Activated CD8-positive, alpha-beta memory T cell treated with anti-CD3 and anti-CD28 coated beads, Interleukin-2, amount 10 ng/mL, durations not matched to agents 7 days and 5 days (primary cell): ENCODE results near the gene SLC39A3. TPM values are rescaled to one million over a fixed set of nuclear protein-coding genes. Genes with fewer than 3 reads are reported as not detected.

Source experiments
- ATAC-seq: fragments of 150-1000 bp; cut with Tn5 transposase; one replicate; pipeline ENCODE4 v1.10.0; 2021; ENCODE audit warnings: moderate library complexity
- CTCF ChIA-PET: fragments of 350-600 bp; sonication (Branson Sonifier 250); formaldehyde crosslinking; loops from one replicate; lab custom pipeline; 2021; ENCODE audit warnings: antibody characterized with exemption; lab: Charles Lee
- DNase-seq: peaks from one replicate; pipeline ENCODE4 v3.0.0-alpha.2; 2020
- H3K27ac Mint-ChIP-seq: one replicate; pipeline ENCODE4 v1.8.0; 2021; ENCODE audit warnings: mild to moderate bottlenecking, mixed read lengths
- H3K27me3 Mint-ChIP-seq: one replicate; pipeline ENCODE4 v1.8.0; 2021; ENCODE audit warnings: mixed read lengths
- H3K36me3 Mint-ChIP-seq: one replicate; pipeline ENCODE4 v1.8.0; 2021; ENCODE audit warnings: mild to moderate bottlenecking, mixed read lengths
- H3K4me1 Mint-ChIP-seq: one replicate; pipeline ENCODE4 v1.8.0; 2021; ENCODE audit warnings: mixed read lengths
- H3K4me3 Mint-ChIP-seq: one replicate; pipeline ENCODE4 v1.8.0; 2021; ENCODE audit warnings: mild to moderate bottlenecking, moderate library complexity, mixed read lengths
- H3K9me3 Mint-ChIP-seq: one replicate; pipeline ENCODE4 v1.8.0; 2022; ENCODE audit warnings: low read depth, mixed read lengths
- total RNA-seq, 2 experiments: library from RNA; stranded (reverse); gene quantifications; one replicate each; pipeline ENCODE4 v1.2.3, GENCODE V29; 2021

The SLC39A3 gene
- total RNA-seq, 2 experiments from 2014 or later = 36.9 to 41.3 TPM

- ATAC-seq = no peak
Observed at GRCh38 chr19:2763687-2764086, 23.9 kb upstream of the SLC39A3 start.

GRCh38 chr19:2762783-2763496 is 23.1 kb upstream of the SLC39A3 start:
- Mint-ChIP-seq H3K27ac (no peak overlapping the region), H3K27me3 (no peaks in the 10 kb centered on the region), H3K36me3 (peaks cover 14% of the 10 kb centered on the region), H3K9me3 (no peaks in the 10 kb centered on the region), H3K4me1 (peaks cover 8% of the 10 kb centered on the region), H3K4me3 (no peak overlapping the region)
- CTCF ChIA-PET = no interaction called here
- DNase-seq = no peak
- no peak for ATAC-seq

More at GRCh38 chr19:2763687-2764086, 23.9 kb upstream of the SLC39A3 start:
- CTCF ChIA-PET = no interaction called here
- no peaks in the 10 kb centered on the region for H3K27me3 Mint-ChIP-seq
- no peak for DNase-seq
- H3K36me3 Mint-ChIP-seq = peaks cover 11% of the 10 kb centered on the region
- H3K27ac Mint-ChIP-seq = no peak overlapping the region
- H3K4me1 Mint-ChIP-seq = peaks cover 8% of the 10 kb centered on the region
- no peaks in the 10 kb centered on the region for H3K9me3 Mint-ChIP-seq
- no peak overlapping the region for H3K4me3 Mint-ChIP-seq

GRCh38 chr19:2761876-2762782 is 22.3 kb upstream of the SLC39A3 start:
- H3K36me3 Mint-ChIP-seq = peaks cover 14% of the 10 kb centered on the region
- H3K4me3 Mint-ChIP-seq = no peak overlapping the region
- no peaks in the 10 kb centered on the region for H3K9me3 Mint-ChIP-seq
- H3K4me1 Mint-ChIP-seq = peaks cover 8% of the 10 kb centered on the region
- DNase-seq (no peak), ATAC-seq (no peak)
- no peaks in the 10 kb centered on the region for H3K27me3 Mint-ChIP-seq
- CTCF ChIA-PET = no interaction called here
- no peak overlapping the region for H3K27ac Mint-ChIP-seq

GRCh38 chr19:2761309-2761677 is 21.5 kb upstream of the SLC39A3 start:
- H3K27me3 Mint-ChIP-seq = no peaks in the 10 kb centered on the region
- no peaks in the 10 kb centered on the region for H3K9me3 Mint-ChIP-seq
- H3K27ac Mint-ChIP-seq = no peak overlapping the region
- peaks cover 8% of the 10 kb centered on the region for H3K4me1 Mint-ChIP-seq
- peaks cover 14% of the 10 kb centered on the region for H3K36me3 Mint-ChIP-seq
- no peak for DNase-seq
- CTCF ChIA-PET = no interaction called here
- no peak overlapping the region for H3K4me3 Mint-ChIP-seq
- ATAC-seq = no peak

- CTCF ChIA-PET = interaction anchor here (1.4 kb wide), 1 partner anchor 11 kb away, joined by 6 read pairs; no protein-coding TSS in a partner anchor
- DNase-seq (no peak), ATAC-seq (no peak)
- Mint-ChIP-seq H3K4me3 (no peak overlapping the region), H3K4me1 (peaks cover 8% of the 10 kb centered on the region), H3K9me3 (no peaks in the 10 kb centered on the region), H3K36me3 (peaks cover 10% of the 10 kb centered on the region), H3K27me3 (no peaks in the 10 kb centered on the region), H3K27ac (no peak overlapping the region)
Observed at GRCh38 chr19:2759965-2760364, 20.1 kb upstream of the SLC39A3 start.

GRCh38 chr19:2759362-2759761 is 19.5 kb upstream of the SLC39A3 start:
- Mint-ChIP-seq H3K4me3 (no peak overlapping the region), H3K27ac (no peak overlapping the region)

GRCh38 chr19:2758601-2759313 is 18.9 kb upstream of the SLC39A3 start:
- peaks cover 10% of the 10 kb centered on the region for H3K36me3 Mint-ChIP-seq
- no peaks in the 10 kb centered on the region for H3K27me3 Mint-ChIP-seq
- no peaks in the 10 kb centered on the region for H3K9me3 Mint-ChIP-seq
- H3K27ac Mint-ChIP-seq = no peak overlapping the region
- H3K4me3 Mint-ChIP-seq = no peak overlapping the region
- CTCF ChIA-PET = interaction anchor here (0.7 to 1.4 kb wide), 2 partner anchors 10 to 19 kb away, joined by 3 to 6 read pairs; no protein-coding TSS in a partner anchor
- ATAC-seq (no peak), DNase-seq (no peak)
- H3K4me1 Mint-ChIP-seq = peaks cover 8% of the 10 kb centered on the region

More at GRCh38 chr19:2759362-2759761, 19.5 kb upstream of the SLC39A3 start:
- Mint-ChIP-seq H3K27me3 (no peaks in the 10 kb centered on the region), H3K4me1 (peaks cover 8% of the 10 kb centered on the region), H3K36me3 (peaks cover 10% of the 10 kb centered on the region), H3K9me3 (no peaks in the 10 kb centered on the region)
- ATAC-seq (no peak), DNase-seq (no peak)
- CTCF ChIA-PET = interaction anchor here (0.7 to 1.4 kb wide), 2 partner anchors 10 to 18 kb away, joined by 3 to 6 read pairs; no protein-coding TSS in a partner anchor

GRCh38 chr19:2756921-2757881 is 17.4 kb upstream of the SLC39A3 start:
- DNase-seq = no peak
- Mint-ChIP-seq H3K9me3 (no peaks in the 10 kb centered on the region), H3K27ac (no peak overlapping the region), H3K4me3 (no peak overlapping the region), H3K27me3 (no peaks in the 10 kb centered on the region), H3K36me3 (peaks cover 9% of the 10 kb centered on the region), H3K4me1 (peaks cover 8% of the 10 kb centered on the region)
- CTCF ChIA-PET = no interaction called here
- ATAC-seq = no peak

- H3K9me3 Mint-ChIP-seq = no peaks in the 10 kb centered on the region
- peaks cover 8% of the 10 kb centered on the region for H3K36me3 Mint-ChIP-seq
- CTCF ChIA-PET = interaction anchor here (1.1 kb wide), 1 partner anchor 108 kb away, joined by 3 read pairs; no protein-coding TSS in a partner anchor
Observed at GRCh38 chr19:2756477-2756876, 16.7 kb upstream of the SLC39A3 start.

GRCh38 chr19:2755811-2756210 is 16.0 kb upstream of the SLC39A3 start:
- no peak for ATAC-seq
- Mint-ChIP-seq H3K36me3 (peaks cover 8% of the 10 kb centered on the region), H3K9me3 (no peaks in the 10 kb centered on the region), H3K27ac (no peak overlapping the region), H3K27me3 (no peaks in the 10 kb centered on the region), H3K4me1 (peaks cover 8% of the 10 kb centered on the region), H3K4me3 (no peak overlapping the region)
- no peak for DNase-seq
- CTCF ChIA-PET = interaction anchor here (1.1 kb wide), 1 partner anchor 107 kb away, joined by 3 read pairs; no protein-coding TSS in a partner anchor

More at GRCh38 chr19:2756477-2756876, 16.7 kb upstream of the SLC39A3 start:
- no peak for DNase-seq
- H3K27me3 Mint-ChIP-seq = no peaks in the 10 kb centered on the region
- no peak overlapping the region for H3K4me3 Mint-ChIP-seq
- H3K4me1 Mint-ChIP-seq = peaks cover 8% of the 10 kb centered on the region
- H3K27ac Mint-ChIP-seq = no peak overlapping the region
- no peak for ATAC-seq

- ATAC-seq (no peak), DNase-seq (no peak)
- H3K9me3 Mint-ChIP-seq = no peaks in the 10 kb centered on the region
- CTCF ChIA-PET = interaction anchor here (1.1 kb wide), 1 partner anchor 107 kb away, joined by 3 read pairs; no protein-coding TSS in a partner anchor
- no peaks in the 10 kb centered on the region for H3K27me3 Mint-ChIP-seq
- peaks cover 8% of the 10 kb centered on the region for H3K36me3 Mint-ChIP-seq
- H3K4me1 Mint-ChIP-seq = peaks cover 8% of the 10 kb centered on the region
- no peak overlapping the region for H3K4me3 Mint-ChIP-seq
- H3K27ac Mint-ChIP-seq = no peak overlapping the region
Observed at GRCh38 chr19:2755448-2755705, 15.6 kb upstream of the SLC39A3 start.

GRCh38 chr19:2754659-2755447 is 15.0 kb upstream of the SLC39A3 start:
- Mint-ChIP-seq H3K4me1 (peaks cover 6% of the 10 kb centered on the region), H3K27ac (no peak overlapping the region), H3K27me3 (no peaks in the 10 kb centered on the region), H3K4me3 (no peak overlapping the region), H3K9me3 (no peaks in the 10 kb centered on the region), H3K36me3 (peaks cover 6% of the 10 kb centered on the region)
- CTCF ChIA-PET = no interaction called here
- DNase-seq = no peak
- no peak for ATAC-seq
